Activated T-helper 2 cell treated with anti-CD3 and anti-CD28 coated beads, Interferon-gamma antibody, Interleukin-2, Interleukin-4, amounts not matched to agents 10 μg/mL and 5 μg/mL and 100 μg/mL, durations not matched to agents 14 hours and 24 hours and 36 hours (primary cell): ENCODE measurements around the gene HERC6. TPM values are rescaled to one million over a fixed set of nuclear protein-coding genes. Genes with fewer than 3 reads are reported as not detected.
"Not testable (repeated sequence)": the region's sequence is repeated elsewhere in the genome, so short reads cannot be mapped to it uniquely, and the experiment has no call there.

ENCODE experiments used
- DNase-seq: peaks from one replicate; pipeline ENCODE4 v3.0.0; 2021; ENCODE audit warnings: low spot score
- H3K27ac Mint-ChIP-seq: one replicate; pipeline ENCODE4 v1.8.0; 2021; ENCODE audit warnings: mixed read lengths
- H3K27me3 Mint-ChIP-seq: one replicate; pipeline ENCODE4 v1.8.0; 2021; ENCODE audit warnings: low read depth, mixed read lengths
- H3K36me3 Mint-ChIP-seq: one replicate; pipeline ENCODE4 v1.8.0; 2021; ENCODE audit warnings: low read depth, mixed read lengths
- H3K4me1 Mint-ChIP-seq: one replicate; pipeline ENCODE4 v1.8.0; 2021; ENCODE audit warnings: low read depth, mixed read lengths
- H3K4me3 Mint-ChIP-seq: one replicate; pipeline ENCODE4 v1.8.0; 2021; ENCODE audit warnings: low read depth, mild to moderate bottlenecking, moderate library complexity, mixed read lengths
- H3K9me3 Mint-ChIP-seq: one replicate; pipeline ENCODE4 v1.8.0; 2021; ENCODE audit warnings: mixed read lengths
- intact Hi-C: fragments of 100-400 bp; cut with micrococcal nuclease; formaldehyde crosslinking; loops from one replicate; pipeline ENCODE4 v1.15.1; 2023
- total RNA-seq: library from RNA; stranded (reverse); gene quantifications from 2 replicates; pipeline ENCODE4 v1.2.3, GENCODE V29; 2022

The HERC6 gene
- total RNA-seq, 1 donor from 2014 or later: 3.3 TPM

DNA sequence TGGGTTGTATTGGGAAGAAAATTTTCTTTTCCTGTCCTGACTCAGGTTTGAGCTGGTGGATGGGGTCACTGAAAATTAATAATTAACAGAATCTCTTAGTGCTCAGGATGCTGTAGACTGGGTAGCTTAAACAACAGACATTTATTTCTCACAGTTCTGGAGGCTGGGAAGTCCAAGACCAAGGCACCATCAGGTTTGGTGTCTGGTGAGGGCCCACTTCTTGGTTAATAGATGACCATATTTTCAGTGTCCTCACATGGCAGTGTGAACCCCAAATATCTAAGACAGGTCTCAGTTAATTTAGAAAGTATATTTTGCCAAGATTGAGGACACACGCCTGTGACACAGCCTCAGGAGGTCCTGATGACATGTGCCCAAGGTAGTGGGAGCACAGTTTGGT lies 31.1 kb downstream of the HERC6 start:
- DNase-seq: no peak
- intact Hi-C loops: no loop called here
- Mint-ChIP-seq H3K4me3 (no peak overlapping the region), H3K27me3 (no peaks in the 10 kb centered on the region), H3K9me3 (no peaks in the 10 kb centered on the region), H3K4me1 (peaks cover 8% of the 10 kb centered on the region), H3K27ac (no peak overlapping the region), H3K36me3 (peaks cover 58% of the 10 kb centered on the region)

DNA sequence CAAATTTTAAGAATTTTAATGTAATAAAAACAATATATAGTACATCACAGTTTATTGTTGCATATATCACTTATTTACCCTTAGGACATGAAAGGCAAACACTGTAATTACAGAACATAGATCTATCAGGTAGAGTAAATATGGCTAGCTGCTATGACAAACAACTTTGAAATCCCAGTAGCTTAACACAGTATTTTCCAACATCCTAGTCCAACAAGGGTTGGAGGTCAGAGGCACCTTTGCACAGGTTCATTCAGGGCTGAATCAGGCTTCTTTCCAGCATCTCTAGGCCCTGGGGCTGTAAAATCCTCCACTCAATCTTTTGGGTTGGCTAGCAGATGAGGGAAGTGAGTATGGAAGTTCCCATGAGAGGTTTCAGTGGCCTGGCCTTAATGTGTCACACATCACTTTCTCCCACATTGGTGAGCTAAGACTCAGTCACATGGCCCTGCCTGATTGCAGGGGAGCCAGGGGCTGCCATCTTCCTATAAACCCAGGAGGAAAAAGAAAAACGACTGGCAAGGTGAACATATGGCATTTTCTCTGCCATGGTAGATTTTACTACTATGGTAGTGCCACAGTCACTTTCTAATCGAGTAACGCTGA lies 32.9 kb downstream of the HERC6 start:
- H3K27ac Mint-ChIP-seq: no peak overlapping the region
- H3K27me3 Mint-ChIP-seq: no peaks in the 10 kb centered on the region
- no peak for DNase-seq
- H3K9me3 Mint-ChIP-seq: no peaks in the 10 kb centered on the region
- H3K4me1 Mint-ChIP-seq: peaks cover 8% of the 10 kb centered on the region
- H3K4me3 Mint-ChIP-seq: no peak overlapping the region
- intact Hi-C loops: no loop called here
- H3K36me3 Mint-ChIP-seq: peaks cover 60% of the 10 kb centered on the region

DNA sequence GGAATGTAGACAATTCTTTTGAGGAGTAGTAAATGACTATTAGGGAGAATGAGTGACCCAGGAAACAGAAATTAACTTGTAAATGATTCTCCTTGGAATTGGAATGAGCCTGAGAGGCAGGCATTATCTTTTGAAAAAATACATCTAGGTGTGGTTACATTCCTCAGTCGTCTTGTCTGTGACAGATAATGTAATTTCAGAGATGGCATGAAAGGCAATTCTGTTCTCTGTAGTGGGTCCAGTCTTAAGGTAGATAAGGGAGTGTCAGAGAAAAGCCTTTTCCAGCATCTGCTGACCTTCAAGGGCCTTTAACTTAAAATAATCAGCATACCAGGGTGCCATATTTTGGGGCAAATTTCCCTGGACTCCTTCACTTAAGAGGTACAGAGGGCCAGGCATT lies 35.1 kb downstream of the HERC6 start:
- DNase-seq: no peak
- intact Hi-C loops: no loop called here
- Mint-ChIP-seq H3K27ac (no peak overlapping the region), H3K9me3 (no peaks in the 10 kb centered on the region), H3K4me1 (peaks cover 5% of the 10 kb centered on the region), H3K27me3 (no peaks in the 10 kb centered on the region), H3K36me3 (peaks cover 48% of the 10 kb centered on the region), H3K4me3 (no peak overlapping the region)

DNA sequence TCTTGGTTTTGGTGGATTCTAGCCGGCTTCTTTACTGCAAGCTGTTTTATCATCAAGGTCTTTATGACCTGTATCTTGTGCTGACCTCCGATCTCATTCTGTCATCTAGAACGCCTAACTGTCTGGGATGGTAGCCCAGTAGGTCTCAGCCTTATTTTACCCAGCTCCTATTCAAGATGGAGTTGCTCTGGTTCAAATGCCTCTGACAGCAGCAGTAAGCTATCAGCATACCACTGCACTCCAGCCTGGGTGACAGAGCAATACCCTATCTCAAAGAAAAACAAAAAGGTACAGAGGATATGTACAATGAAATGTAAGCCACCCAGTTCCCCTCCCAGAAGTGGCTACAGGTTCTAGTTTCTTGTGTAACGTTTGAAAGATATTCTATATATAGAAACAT lies 36.1 kb downstream of the HERC6 start:
- Mint-ChIP-seq H3K9me3 (no peaks in the 10 kb centered on the region), H3K36me3 (peaks cover 38% of the 10 kb centered on the region), H3K4me1 (peaks cover 5% of the 10 kb centered on the region), H3K27me3 (no peaks in the 10 kb centered on the region), H3K27ac (no peak overlapping the region), H3K4me3 (no peak overlapping the region)
- DNase-seq: no peak
- intact Hi-C loops: no loop called here

DNA sequence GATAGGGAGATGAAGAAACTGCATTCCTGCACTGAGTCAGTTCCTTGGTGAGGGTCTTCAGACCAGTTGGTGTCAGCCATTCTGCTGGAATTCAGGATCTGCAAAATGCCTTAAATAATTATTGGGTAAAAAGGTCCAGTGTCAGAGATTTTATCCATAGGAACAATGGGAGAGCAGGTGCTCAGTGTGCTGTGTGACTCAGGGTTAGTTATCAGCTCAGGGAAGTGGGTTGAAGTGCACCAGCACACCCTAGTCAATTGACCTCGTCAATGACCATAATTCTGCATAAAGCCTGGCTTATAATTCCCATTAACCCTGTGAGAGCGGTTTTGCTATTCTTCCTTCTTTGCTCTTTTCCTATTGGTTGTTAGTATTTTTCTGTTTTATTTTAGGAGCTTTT lies 37.3 kb downstream of the HERC6 start:
- Mint-ChIP-seq H3K4me1 (peaks cover 5% of the 10 kb centered on the region), H3K27me3 (no peaks in the 10 kb centered on the region), H3K36me3 (peaks cover 26% of the 10 kb centered on the region), H3K4me3 (no peak overlapping the region), H3K9me3 (no peaks in the 10 kb centered on the region), H3K27ac (no peak overlapping the region)
- DNase-seq: no peak
- intact Hi-C loops: no loop called here

DNA sequence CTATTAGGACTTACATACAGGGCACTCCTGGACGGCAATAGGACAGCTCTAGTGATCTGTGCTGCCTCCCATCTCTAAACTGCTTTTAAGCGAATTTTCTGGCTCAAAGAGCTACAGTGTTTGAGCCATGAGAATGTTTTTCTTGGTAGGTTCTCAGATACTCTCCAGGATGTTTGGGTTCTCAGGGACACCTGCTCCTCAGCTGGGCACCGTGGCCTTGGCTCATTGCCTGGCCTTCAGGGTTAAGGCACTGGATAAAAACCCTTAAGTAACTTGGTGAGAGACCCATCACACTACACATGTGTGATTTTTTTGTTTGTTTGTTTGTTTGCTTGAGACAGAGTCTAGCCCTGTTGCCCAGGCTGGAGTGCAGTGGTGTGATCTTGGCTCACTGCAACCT lies 39.8 kb downstream of the HERC6 start:
- H3K9me3 Mint-ChIP-seq: no peaks in the 10 kb centered on the region
- H3K27ac Mint-ChIP-seq: no peak overlapping the region
- H3K27me3 Mint-ChIP-seq: no peaks in the 10 kb centered on the region
- H3K36me3 Mint-ChIP-seq: peaks cover 27% of the 10 kb centered on the region
- H3K4me3 Mint-ChIP-seq: no peak overlapping the region
- intact Hi-C loops: no loop called here
- H3K4me1 Mint-ChIP-seq: peaks cover 3% of the 10 kb centered on the region
- DNase-seq: no peak

DNA sequence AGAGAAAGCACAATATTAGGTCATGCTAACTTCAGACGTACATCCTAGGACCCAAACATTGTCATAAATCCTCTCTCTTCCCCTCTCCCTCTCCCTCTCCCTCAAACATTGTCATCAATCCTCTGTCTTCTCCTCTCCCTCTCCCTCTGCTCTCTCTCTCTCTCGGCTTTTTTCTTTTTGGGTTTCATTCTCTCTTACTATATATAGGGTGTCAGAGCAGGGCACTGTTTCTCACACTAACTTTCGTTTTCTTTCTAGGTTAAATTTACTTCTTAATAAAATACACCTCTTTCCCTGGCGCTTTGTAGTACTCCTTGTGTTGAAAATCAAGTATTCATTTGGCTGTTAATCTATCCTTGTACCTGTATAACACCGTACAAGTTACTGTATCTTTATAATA lies 41.2 kb downstream of the HERC6 start:
- DNase-seq: no peak
- Mint-ChIP-seq H3K27ac (no peak overlapping the region), H3K4me3 (no peak overlapping the region), H3K36me3 (peaks cover 19% of the 10 kb centered on the region), H3K9me3 (no peaks in the 10 kb centered on the region), H3K27me3 (no peaks in the 10 kb centered on the region), H3K4me1 (peaks cover 3% of the 10 kb centered on the region)
- intact Hi-C loops: no loop called here

DNA sequence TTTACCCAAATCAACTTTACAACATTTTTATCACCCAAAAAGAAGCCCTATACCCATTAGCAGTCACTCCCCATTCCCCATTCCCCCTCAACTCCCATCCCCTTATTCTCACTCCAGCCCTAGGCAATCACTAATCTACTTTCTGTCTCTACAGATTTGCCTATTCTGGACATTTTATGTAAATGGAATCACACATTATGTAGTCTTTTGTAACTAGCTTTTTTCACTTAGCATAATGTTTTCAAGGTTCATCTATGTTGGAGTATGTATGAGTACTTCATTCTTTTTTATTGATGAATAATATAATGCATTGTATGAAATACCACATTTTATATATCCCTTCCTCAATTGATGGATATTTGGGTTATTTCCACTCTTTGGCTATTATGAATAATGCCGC lies 42.2 kb downstream of the HERC6 start:
- Mint-ChIP-seq H3K36me3 (peaks cover 13% of the 10 kb centered on the region), H3K27me3 (no peaks in the 10 kb centered on the region), H3K4me3 (no peak overlapping the region), H3K4me1 (peaks cover 3% of the 10 kb centered on the region), H3K27ac (no peak overlapping the region), H3K9me3 (no peaks in the 10 kb centered on the region)
- intact Hi-C loops: no loop called here
- no peak for DNase-seq

DNA sequence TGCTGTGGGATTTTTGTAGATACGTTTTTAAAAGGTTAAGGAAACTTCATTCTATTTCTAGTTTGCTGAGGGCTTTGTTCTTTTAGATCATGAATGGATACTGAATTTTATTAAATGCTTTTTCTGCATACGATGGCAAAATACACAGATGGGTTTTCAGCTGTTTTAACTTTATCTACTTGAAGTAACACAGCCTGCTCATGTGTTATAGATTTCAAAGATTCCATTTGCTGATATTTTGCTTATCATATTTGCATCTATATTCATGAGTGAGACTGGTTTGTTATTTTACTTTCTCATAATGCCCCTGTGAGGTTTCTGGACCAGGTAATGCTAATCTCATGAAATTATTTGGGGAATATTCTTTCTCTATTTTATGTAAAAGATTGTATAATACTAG lies 43.8 kb downstream of the HERC6 start:
- intact Hi-C loops: no loop called here
- DNase-seq: no peak
- peaks cover 3% of the 10 kb centered on the region for H3K4me1 Mint-ChIP-seq
- no peak overlapping the region for H3K4me3 Mint-ChIP-seq
- peaks cover 14% of the 10 kb centered on the region for H3K36me3 Mint-ChIP-seq
- no peaks in the 10 kb centered on the region for H3K27me3 Mint-ChIP-seq
- no peaks in the 10 kb centered on the region for H3K9me3 Mint-ChIP-seq
- no peak overlapping the region for H3K27ac Mint-ChIP-seq

DNA sequence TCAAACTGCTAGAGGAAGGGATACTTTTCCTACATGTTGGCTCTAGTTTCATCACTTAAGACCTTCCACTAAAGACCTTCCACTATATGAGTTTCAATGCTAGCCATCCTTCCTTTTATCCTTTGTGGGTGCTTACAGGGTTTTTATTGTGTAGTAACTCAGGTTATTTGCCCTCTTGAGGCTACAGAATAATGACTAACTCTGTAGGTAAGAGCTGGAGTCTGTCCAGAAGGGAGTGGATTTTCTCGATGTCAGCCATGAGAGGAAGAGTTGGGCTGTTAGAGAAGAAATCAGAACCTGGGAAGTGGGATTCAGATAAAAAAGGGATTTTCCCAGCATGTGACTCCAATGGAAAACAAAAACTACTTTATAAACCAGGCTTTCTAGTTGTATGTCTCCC lies 50.7 kb downstream of the HERC6 start:
- DNase-seq: no peak
- Mint-ChIP-seq H3K4me3 (no peak overlapping the region), H3K4me1 (no peaks in the 10 kb centered on the region), H3K9me3 (peaks cover 9% of the 10 kb centered on the region), H3K27me3 (no peaks in the 10 kb centered on the region), H3K27ac (no peak overlapping the region), H3K36me3 (peaks cover 37% of the 10 kb centered on the region)
- intact Hi-C loops: no loop called here

DNA sequence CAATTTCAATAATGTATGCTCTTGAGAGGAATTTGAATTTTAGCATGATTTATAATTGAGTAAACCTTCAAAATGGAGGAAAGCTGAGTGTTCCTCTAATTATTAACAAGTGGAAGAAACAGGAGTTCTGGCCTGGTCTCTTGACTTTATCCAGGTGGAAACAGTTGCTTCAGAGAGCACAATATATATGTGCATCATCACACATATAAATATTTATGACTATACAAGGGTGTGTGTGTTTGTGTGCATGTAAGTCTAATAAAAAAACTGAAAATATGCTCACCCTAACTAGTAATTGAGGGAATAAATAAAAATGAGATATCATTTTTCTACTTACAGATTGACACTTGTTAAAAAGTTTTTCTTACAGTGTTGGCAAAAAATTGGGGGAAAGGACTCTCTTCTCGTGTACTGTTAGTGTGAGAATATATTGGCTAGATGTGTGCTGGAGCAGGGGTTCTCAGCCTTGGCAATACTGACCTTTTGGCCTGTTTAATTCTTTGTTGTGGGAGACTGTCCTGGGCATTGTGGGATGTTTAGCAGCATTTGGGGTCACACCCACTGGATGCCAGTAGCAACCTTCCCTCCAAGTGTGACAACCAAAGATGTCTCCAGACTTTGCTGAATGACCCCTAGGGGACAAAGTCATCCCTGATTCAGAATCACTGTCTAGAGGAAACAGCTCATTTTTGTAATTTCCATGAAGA lies 57.5 kb downstream of the HERC6 start:
- intact Hi-C loops: no loop called here
- no peak overlapping the region for H3K27ac Mint-ChIP-seq
- H3K4me1 Mint-ChIP-seq: peaks cover 2% of the 10 kb centered on the region
- no peaks in the 10 kb centered on the region for H3K27me3 Mint-ChIP-seq
- peaks cover 46% of the 10 kb centered on the region for H3K36me3 Mint-ChIP-seq
- H3K9me3 Mint-ChIP-seq: peaks cover 9% of the 10 kb centered on the region
- DNase-seq: no peak
- H3K4me3 Mint-ChIP-seq: no peak overlapping the region

DNA sequence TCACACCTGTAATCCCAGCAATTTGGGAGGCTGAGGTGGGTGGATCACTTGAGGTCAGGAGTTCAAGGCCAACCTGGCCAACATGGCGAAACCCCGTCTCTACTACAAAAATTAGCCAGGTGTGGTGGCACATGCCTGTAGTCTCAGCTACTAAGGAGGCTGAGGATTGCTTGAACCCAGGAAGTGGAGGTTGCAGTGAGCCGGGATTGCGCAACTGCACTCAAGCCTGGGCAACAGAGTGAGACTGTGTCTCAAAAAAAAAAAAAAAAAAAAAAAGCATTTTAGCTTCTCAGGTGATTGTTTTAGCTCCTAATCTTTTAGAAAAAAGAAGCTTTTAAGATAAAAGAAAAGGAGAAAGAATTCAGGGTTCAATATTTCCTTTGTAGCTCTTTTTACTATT lies 59.2 kb downstream of the HERC6 start:
- H3K4me1 Mint-ChIP-seq, intact Hi-C loops, DNase-seq, H3K27me3 Mint-ChIP-seq, H3K4me3 Mint-ChIP-seq, H3K27ac Mint-ChIP-seq: not testable (repeated sequence)
- H3K36me3 Mint-ChIP-seq: peaks cover 57% of the 10 kb centered on the region
- H3K9me3 Mint-ChIP-seq: peaks cover 10% of the 10 kb centered on the region

DNA sequence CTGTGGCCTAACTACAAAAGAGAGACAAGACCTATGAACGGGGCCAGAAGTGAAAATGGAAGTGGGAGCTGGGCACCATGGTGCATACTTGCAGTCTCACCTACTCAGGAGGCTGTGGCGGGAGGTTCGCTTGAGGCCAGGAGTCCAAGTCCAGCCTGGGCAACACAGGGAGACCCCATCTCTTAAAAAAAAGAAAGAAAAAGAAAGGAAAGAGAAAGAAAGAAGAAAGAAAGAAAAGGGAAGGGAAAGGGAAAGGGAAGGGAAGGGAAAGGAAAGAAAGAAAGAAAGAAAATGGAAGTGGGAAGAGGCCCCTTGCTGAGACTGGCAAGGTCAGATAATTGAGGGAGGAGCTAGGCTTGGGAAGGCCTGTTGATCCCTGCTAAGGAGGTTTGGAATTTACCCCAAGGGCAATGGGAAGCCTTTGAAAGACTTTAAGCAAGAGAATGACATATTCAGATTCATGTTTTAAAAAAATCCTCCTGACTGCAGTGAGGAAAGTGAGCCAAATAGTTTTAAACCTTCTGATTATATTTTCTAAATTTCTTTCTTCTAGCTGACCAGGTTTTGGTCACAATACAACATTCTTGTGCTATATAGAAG lies 60.6 kb downstream of the HERC6 start:
- H3K27ac Mint-ChIP-seq: no peak overlapping the region
- H3K27me3 Mint-ChIP-seq: no peaks in the 10 kb centered on the region
- H3K4me3 Mint-ChIP-seq: no peak overlapping the region
- H3K9me3 Mint-ChIP-seq: peaks cover 7% of the 10 kb centered on the region
- H3K4me1 Mint-ChIP-seq: peaks cover 2% of the 10 kb centered on the region
- DNase-seq: no peak
- peaks cover 57% of the 10 kb centered on the region for H3K36me3 Mint-ChIP-seq
- intact Hi-C loops: no loop called here
